ENCODE data around the gene ARMC2. TPM values are rescaled to one million over a fixed set of nuclear protein-coding genes. Genes with fewer than 3 reads are reported as not detected.

The ARMC2 gene
- total and polyA plus RNA-seq, 2 of the 4 experiments (the other 2 are of a cell fraction) = 0.72 to 3.9 TPM

GRCh38 chr6:108896111-108896661 is 48.0 kb downstream of the ARMC2 start:
- H3K14ac ChIP-seq (replicated peaks; ENCODE audit: low read depth, low read length) = no peak overlapping the region
- ChIA-PET POLR2A (ENCODE audit: unreplicated experiment) (no interaction called here), CTCF (no interaction called here)
- peak overlapping the region; percentile 87; the same call in 1 of the 2 replicates for H3K18ac ChIP-seq (ENCODE audit: low read depth, low read length)
- H3K4me1 ChIP-seq (ENCODE audit: control insufficient read depth, insufficient read depth, low read length) = peaks cover 13% of the 10 kb centered on the region
- peak overlapping the region; percentile 52 for H3K4me2 ChIP-seq (ENCODE audit: low read depth, low read length)
- peak overlapping the region; percentile 92 for H2BK5ac ChIP-seq (ENCODE audit: low read depth, low read length, poor library complexity, severe bottlenecking)
- no peak overlapping the region for H2AFZ ChIP-seq (replicated peaks; ENCODE audit: low read length, poor library complexity)
- H3K56ac ChIP-seq (ENCODE audit: extremely low read depth, insufficient read depth, low read length) = no peak overlapping the region
- peak overlapping the region; percentile 20; the same call in 1 of the 2 replicates for H2AK5ac ChIP-seq (ENCODE audit: low read depth, low read length)
- H3K27me3 ChIP-seq (ENCODE audit: control insufficient read depth, insufficient read depth, low read length) = no peaks in the 10 kb centered on the region
- H3K9ac ChIP-seq (ENCODE audit: low read depth, low read length) = 0 out of 2 replicates have a peak overlapping the region, but pooled peaks have one; percentile 29
- H3K23ac ChIP-seq (ENCODE audit: low read depth, low read length) = no peak overlapping the region; the same call in 1 of the 2 replicates
- H4K8ac ChIP-seq (ENCODE audit: low read depth in 2 of 2, low read length in 2 of 2) = peak overlapping the region in 1 of 2 experiments; percentile 62; a peak in 2 of 4 replicates
- H2BK120ac ChIP-seq (ENCODE audit: low read depth, low read length) = peak overlapping the region; percentile 59
- dilution Hi-C loops (cut with HindIII; ENCODE audit: low sequenced_read_pairs, unreplicated experiment) (no loop called here), intact Hi-C loops (cut with micrococcal nuclease) (loop anchor here (5.0 to 10.0 kb wide), 2 partner anchors 111 to 489 kb away; partner anchors contain the start of gene CD164), in situ Hi-C loops (cut with MboI; ENCODE audit: low sequenced_read_pairs) (no loop called here)
- no peaks in the 10 kb centered on the region for H3K79me1 ChIP-seq (ENCODE audit: low read depth in 1 of 2, low read length in 2 of 2)
- 0 out of 2 replicates have a peak overlapping the region, but pooled peaks have one; percentile 37 for H4K91ac ChIP-seq (ENCODE audit: insufficient read depth, low read depth, low read length)
- no peaks in the 10 kb centered on the region for H4K20me1 ChIP-seq (ENCODE audit: insufficient read depth, low read length)
- H3K4me3 ChIP-seq (ENCODE audit: insufficient read depth, low read depth, low read length) = no peak overlapping the region
- ATAC-seq (ENCODE audit: low read depth) (peak; percentile 83), DNase-seq (peak; percentile 92)
- peak overlapping the region; percentile 98 for H3K27ac ChIP-seq (ENCODE audit: insufficient read depth, low read length)
- TF ChIP-seq MAFK (IDR thresholded peaks at IDR 0.05; ENCODE audit: low read depth, low read length) (peak; percentile 86), CEBPB (IDR thresholded peaks at IDR 0.05; ENCODE audit: low read depth, low read length) (peak; percentile 94), NFE2L2 (IDR thresholded peaks at IDR 0.05; ENCODE audit: low read depth, low read length) (peak; percentile 59; the same call in 1 of the 2 replicates), ELK1 (IDR thresholded peaks at IDR 0.05; ENCODE audit: borderline replicate concordance, low read depth, low read length) (no peak), FOS (IDR thresholded peaks at IDR 0.05; ENCODE audit: low read depth, low read length) (peak; percentile 48; the same call in 1 of the 2 replicates), CHD1 (IDR thresholded peaks at IDR 0.05; ENCODE audit: low read depth, low read length) (no peak)
- H3K36me3 ChIP-seq (ENCODE audit: control insufficient read depth, insufficient read depth, low read length) = no peaks in the 10 kb centered on the region
- WGBS, 2 experiments (ENCODE audit: extremely low coverage in 2 of 2, insufficient read length in 1 of 2) = no CpG with 5 or more reads among the region's 3 CpGs
- no peak overlapping the region for H2BK15ac ChIP-seq (ENCODE audit: low read depth, low read length)
- peak overlapping the region; percentile 44; the same call in 1 of the 2 replicates for H3K4ac ChIP-seq (ENCODE audit: low read depth, low read length)
- BruUV-seq (replicated peaks) = no TSS peak
- H2AK9ac ChIP-seq (replicated peaks; ENCODE audit: low read depth, low read length, poor library complexity) = no peak overlapping the region
- H3K9me1 ChIP-seq (ENCODE audit: insufficient read depth, low read length) = no peaks in the 10 kb centered on the region; the same call in 1 of the 2 replicates
- H4K5ac ChIP-seq (ENCODE audit: low read depth, low read length) = peak overlapping the region; percentile 84
- H2BK20ac ChIP-seq (ENCODE audit: low read depth, low read length) = peak overlapping the region; percentile 27; the same call in 1 of the 2 replicates
- no peaks in the 10 kb centered on the region for H3K9me3 ChIP-seq (ENCODE audit: control insufficient read depth, insufficient read depth, low read length)
